Tibial nerve (tissue), 3 donors: ENCODE results near the gene OR2A1.
"Not testable (repeated sequence)": the region's sequence is repeated elsewhere in the genome, so short reads cannot be mapped to it uniquely, and the experiment has no call there.

Experiments
- POLR2A ChIP-seq, 2 donors: fragments of 450-650 bp; IDR thresholded peaks; one replicate each; pipeline ENCODE4 v1.6.1; 2017; ENCODE audit warnings: antibody characterized with exemption in 2 of 2, mild to moderate bottlenecking in 2 of 2, moderate library complexity in 2 of 2
- TF ChIP-seq, protein P1 (sequence below), 5 experiments: fragments of 200-600 bp in 3 of 5; fragments of 450-650 bp in 2 of 5; sonication (generic) in 3 of 5; IDR thresholded peaks; one replicate each; pipeline ENCODE4 v1.5.1; 2016 to 2019; ENCODE audit warnings: antibody characterized with exemption in 5 of 5, mild to moderate bottlenecking in 3 of 5, moderate library complexity in 2 of 5

DNA sequence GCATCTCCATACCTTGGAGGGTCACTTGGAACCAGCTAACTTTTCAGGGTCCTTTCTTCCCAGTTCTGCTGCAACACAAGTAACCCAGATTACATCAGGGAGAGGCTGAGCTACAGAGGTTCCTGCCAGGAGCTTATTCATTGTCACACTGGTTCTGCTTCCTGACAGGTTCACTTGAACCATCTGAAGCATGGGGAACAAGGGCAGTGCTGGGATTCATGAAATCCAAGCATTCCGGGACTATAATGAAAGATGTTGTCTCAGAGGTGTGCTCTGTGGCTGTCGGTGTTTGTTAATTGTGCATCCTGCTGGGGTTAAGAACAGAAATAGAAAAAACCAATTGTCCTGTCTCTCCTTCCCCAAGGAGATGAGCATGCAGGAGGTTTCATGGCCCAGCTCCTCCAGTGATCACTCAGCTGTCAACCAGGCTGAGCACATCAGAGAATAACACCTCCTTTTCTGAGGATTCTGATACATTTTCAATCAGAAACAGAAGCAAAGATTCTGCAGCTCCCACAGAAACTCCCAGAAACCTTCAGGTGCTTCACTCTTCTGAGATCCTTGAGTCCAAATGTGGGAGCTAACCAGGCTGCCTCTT is at the start of gene OR2A1:
- TF ChIP-seq, protein P1, sequence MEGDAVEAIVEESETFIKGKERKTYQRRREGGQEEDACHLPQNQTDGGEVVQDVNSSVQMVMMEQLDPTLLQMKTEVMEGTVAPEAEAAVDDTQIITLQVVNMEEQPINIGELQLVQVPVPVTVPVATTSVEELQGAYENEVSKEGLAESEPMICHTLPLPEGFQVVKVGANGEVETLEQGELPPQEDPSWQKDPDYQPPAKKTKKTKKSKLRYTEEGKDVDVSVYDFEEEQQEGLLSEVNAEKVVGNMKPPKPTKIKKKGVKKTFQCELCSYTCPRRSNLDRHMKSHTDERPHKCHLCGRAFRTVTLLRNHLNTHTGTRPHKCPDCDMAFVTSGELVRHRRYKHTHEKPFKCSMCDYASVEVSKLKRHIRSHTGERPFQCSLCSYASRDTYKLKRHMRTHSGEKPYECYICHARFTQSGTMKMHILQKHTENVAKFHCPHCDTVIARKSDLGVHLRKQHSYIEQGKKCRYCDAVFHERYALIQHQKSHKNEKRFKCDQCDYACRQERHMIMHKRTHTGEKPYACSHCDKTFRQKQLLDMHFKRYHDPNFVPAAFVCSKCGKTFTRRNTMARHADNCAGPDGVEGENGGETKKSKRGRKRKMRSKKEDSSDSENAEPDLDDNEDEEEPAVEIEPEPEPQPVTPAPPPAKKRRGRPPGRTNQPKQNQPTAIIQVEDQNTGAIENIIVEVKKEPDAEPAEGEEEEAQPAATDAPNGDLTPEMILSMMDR (IDR thresholded peaks at IDR 0.05), result not testable (repeated sequence)
- TF ChIP-seq POLR2A (IDR thresholded peaks at IDR 0.05), result not testable (repeated sequence)
